ENCODE measurements around the gene HUS1B. TPM values are rescaled to one million over a fixed set of nuclear protein-coding genes. Genes with fewer than 3 reads are reported as not detected.
"Not testable (repeated sequence)": the region's sequence is repeated elsewhere in the genome, so short reads cannot be mapped to it uniquely, and the experiment has no call there.

The HUS1B gene
- total RNA-seq, 6 donors from 2014 or later: 0.83 to 14.7 (median 2.5) TPM

DNA sequence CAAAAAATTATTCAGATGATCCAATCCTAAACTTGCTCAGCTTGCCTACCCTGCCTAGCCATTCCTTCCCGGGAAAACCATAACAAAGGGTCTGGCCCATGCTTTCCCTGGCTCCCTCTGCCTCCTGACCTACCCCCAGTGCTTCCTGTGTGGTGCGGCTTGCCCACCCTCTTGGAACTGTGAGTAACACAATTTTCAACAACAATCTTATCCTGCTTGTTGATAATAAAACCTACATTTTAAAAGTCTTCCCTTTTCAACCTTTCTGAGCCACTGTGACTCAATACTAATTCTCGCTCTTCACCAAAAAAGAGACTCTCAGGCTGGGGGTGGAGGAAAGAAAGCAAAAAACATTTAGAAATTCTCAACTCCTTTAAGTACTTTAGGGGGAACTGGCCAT, 18.1 kb upstream of the HUS1B start:
- ATAC-seq (ENCODE audit: low FRiP score in 2 of 2): no peak
- WGBS, 2 donors: 67 to 74% methylated on average over 3 of the region's 3 CpGs
- DNase-seq: no peak
- Histone ChIP-seq H3K4me3 (no peak overlapping the region), H3K9me3 (no peaks in the 10 kb centered on the region), H3K27ac (no peak overlapping the region), H3K36me3 (no peaks in the 10 kb centered on the region), H3K27me3 (no peaks in the 10 kb centered on the region), H3K4me1 (peaks cover 0 to 10% (median 0%) of the 10 kb centered on the region in 4 donors)
- TF ChIP-seq POLR2A (IDR thresholded peaks at IDR 0.05): no peak
- TF ChIP-seq EP300 (IDR thresholded peaks at IDR 0.05): no peak
- TF ChIP-seq, protein P1, sequence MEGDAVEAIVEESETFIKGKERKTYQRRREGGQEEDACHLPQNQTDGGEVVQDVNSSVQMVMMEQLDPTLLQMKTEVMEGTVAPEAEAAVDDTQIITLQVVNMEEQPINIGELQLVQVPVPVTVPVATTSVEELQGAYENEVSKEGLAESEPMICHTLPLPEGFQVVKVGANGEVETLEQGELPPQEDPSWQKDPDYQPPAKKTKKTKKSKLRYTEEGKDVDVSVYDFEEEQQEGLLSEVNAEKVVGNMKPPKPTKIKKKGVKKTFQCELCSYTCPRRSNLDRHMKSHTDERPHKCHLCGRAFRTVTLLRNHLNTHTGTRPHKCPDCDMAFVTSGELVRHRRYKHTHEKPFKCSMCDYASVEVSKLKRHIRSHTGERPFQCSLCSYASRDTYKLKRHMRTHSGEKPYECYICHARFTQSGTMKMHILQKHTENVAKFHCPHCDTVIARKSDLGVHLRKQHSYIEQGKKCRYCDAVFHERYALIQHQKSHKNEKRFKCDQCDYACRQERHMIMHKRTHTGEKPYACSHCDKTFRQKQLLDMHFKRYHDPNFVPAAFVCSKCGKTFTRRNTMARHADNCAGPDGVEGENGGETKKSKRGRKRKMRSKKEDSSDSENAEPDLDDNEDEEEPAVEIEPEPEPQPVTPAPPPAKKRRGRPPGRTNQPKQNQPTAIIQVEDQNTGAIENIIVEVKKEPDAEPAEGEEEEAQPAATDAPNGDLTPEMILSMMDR (IDR thresholded peaks at IDR 0.05): no peak
- no peak for TF ChIP-seq POLR2AphosphoS5 (IDR thresholded peaks at IDR 0.05)

DNA sequence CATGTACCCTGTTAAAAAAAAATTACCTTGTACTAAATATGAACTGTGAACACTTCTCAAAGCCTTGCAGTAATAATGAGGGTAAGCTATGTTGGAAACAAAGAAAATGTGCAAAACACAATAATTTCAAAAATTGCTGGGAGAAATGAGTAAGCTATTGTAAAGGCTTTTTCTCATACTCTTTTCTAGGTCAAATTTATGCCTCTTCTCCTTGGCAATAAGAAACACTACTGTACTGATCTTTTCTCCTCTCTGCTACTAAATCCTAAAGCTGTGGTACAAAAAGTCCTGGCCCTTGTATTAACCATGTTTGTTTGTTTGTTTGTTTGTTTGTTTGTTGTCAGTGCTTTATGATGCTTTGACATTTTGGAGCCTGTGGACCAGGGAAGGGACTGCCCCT, 17.5 kb upstream of the HUS1B start:
- Histone ChIP-seq H3K4me1 (peaks cover 0 to 10% (median 0%) of the 10 kb centered on the region in 4 donors), H3K9me3 (no peaks in the 10 kb centered on the region), H3K27me3 (no peaks in the 10 kb centered on the region), H3K36me3 (no peaks in the 10 kb centered on the region), H3K4me3 (no peak overlapping the region), H3K27ac (no peak overlapping the region)
- ATAC-seq (ENCODE audit: low FRiP score in 2 of 2) (no peak), DNase-seq (no peak)
- TF ChIP-seq, protein P1 (IDR thresholded peaks at IDR 0.05): no peak
- TF ChIP-seq POLR2A (IDR thresholded peaks at IDR 0.05): no peak
- TF ChIP-seq POLR2AphosphoS5 (IDR thresholded peaks at IDR 0.05): no peak
- no peak for TF ChIP-seq EP300 (IDR thresholded peaks at IDR 0.05)

DNA sequence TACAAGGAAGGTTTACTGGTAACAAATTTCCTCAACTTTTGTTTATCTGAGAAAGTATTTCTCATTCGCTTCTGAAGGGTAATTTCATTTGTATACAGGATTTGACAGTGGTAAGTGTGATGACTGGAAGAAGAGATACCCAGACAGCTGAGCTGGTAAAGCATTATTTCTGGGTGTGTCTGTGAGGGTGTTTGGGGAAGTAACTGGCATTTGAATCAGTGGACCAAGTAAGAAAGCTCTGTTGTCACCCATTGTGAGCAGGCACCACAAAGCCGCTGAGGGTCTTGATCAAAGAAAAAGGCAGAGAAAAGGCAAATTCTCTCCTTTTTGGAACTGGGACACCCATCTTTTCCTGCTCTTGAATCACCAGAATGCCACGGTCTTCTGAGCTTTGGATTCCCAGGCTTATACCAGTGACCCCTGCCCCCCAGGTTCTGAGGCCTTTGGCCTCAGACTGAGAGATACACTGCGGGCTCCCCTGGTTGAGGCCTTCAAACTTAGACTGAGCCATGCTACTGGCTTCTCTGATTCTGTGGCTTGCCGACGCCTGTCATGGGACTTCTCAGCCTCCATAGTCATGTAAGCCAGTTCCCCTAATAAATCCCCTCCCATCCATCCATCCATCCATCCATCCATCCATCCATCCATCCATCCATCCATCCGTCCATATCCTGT, 10.5 kb upstream of the HUS1B start:
- ATAC-seq (ENCODE audit: low FRiP score in 2 of 2): no peak

DNA sequence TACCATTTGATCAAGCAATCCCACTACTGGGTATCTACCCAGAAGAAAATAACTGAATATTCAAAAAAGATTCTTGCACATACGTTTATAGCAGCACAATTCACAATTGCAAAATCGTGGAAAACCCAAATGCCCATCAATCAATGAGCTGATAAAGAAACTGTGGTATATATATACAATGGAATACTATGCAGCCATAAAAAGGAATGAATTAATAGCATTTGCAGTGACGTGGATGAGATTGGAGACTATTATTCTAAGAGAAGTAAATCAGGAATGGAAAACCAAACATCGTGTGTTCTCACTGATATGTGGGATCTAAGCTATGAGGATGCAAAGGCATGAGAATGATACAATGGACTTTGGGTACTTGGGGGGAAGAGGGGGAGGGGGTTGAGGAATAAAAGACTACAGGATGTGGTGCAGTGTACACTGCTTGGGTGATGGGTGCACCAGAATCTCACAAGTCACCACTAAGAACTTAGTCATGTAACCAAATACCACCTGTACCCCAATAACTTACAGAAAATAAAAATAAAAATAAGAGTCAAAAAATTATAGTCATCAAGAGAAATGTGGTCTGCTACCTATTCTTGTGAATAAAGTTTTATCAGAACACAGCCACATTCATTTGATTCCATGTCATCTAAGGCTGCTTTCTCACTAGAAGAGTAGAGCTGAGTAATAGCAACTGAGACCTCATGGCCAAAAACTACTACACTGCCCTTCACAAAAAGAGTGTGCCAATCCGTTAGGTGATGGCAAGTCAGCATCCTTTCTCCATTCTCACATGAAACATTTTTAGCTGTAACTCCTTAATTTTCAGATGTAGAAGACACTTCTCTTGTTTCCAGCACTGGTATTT, 8.7 kb upstream of the HUS1B start:
- H3K4me1 ChIP-seq: peaks cover under 1 to 7% (median 5%) of the 10 kb centered on the region in 4 donors
- no peaks in the 10 kb centered on the region for H3K9me3 ChIP-seq
- no peaks in the 10 kb centered on the region for H3K27me3 ChIP-seq
- ATAC-seq (ENCODE audit: low FRiP score in 2 of 2) (no peak), DNase-seq (no peak)
- TF ChIP-seq POLR2AphosphoS5 (IDR thresholded peaks at IDR 0.05): no peak
- no peak overlapping the region for H3K27ac ChIP-seq
- H3K4me3 ChIP-seq: no peak overlapping the region
- H3K36me3 ChIP-seq: peaks cover 0 to 3% (median 0%) of the 10 kb centered on the region in 4 donors
- WGBS, 2 donors: 95 to 96% methylated on average over 5 of the region's 5 CpGs

More for the DNA sequence above, 10.5 kb upstream of the HUS1B start:
- Histone ChIP-seq H3K9me3 (no peaks in the 10 kb centered on the region), H3K27ac (no peak overlapping the region), H3K27me3 (no peaks in the 10 kb centered on the region), H3K4me3 (no peak overlapping the region), H3K36me3 (peaks cover 0 to 3% (median 0%) of the 10 kb centered on the region in 4 donors), H3K4me1 (no peaks in the 10 kb centered on the region)
- DNase-seq: no peak
- WGBS, 2 donors: 88 to 91% methylated on average over 1 to 7 of the region's 7 CpGs
- no peak for TF ChIP-seq EP300 (IDR thresholded peaks at IDR 0.05)
- TF ChIP-seq POLR2AphosphoS5 (IDR thresholded peaks at IDR 0.05): no peak
- TF ChIP-seq, protein P1 (IDR thresholded peaks at IDR 0.05): no peak
- no peak for TF ChIP-seq POLR2A (IDR thresholded peaks at IDR 0.05)

DNA sequence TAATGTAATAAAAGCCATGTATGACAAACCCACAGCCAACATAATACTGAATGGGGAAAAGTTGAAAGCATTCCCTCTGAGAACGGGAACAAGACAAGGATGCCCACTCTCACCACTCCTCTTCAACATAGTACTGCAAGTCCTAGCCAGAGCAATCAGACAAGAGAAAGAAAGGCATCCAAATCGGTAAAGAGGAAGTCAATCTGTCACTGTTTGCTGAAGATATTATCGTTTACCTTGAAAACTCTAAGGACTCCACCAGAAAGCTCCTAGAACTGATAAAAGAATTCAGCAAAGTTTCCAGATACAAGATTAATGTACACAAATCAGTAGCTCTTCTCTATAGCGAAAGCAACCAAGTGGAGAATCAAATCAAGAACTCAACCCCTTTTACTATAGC, 6.9 kb upstream of the HUS1B start:
- 63 to 67% methylated on average over 4 of the region's 4 CpGs for WGBS, 2 donors
- H3K9me3 ChIP-seq; DNase-seq; ATAC-seq (ENCODE audit: low FRiP score in 2 of 2); H3K27me3 ChIP-seq; H3K27ac ChIP-seq; H3K36me3 ChIP-seq; H3K4me3 ChIP-seq: not testable (repeated sequence)
- H3K4me1 ChIP-seq: peaks cover 5 to 16% (median 8%) of the 10 kb centered on the region in 4 donors
